Epithelial cell of proximal tubule (primary cell): ENCODE data around the gene CFAP251. TPM values are rescaled to one million over a fixed set of nuclear protein-coding genes. Genes with fewer than 3 reads are reported as not detected.
A peak's percentile ranks its signal among the peaks of the same experiment; 100 is the strongest.

Source experiments
- DNase-seq: peaks from one replicate; pipeline ENCODE4 v3.0.0-alpha.2; 2011; ENCODE audit warnings: low read depth
- H3K4me3 ChIP-seq: 2 replicates; pipeline ENCODE4 v1.5.1; 2011; ENCODE audit warnings: low read depth, mild to moderate bottlenecking, low read length
- total RNA-seq: library from RNA; depleted of rRNA; stranded (reverse); fragments of >200 nt; gene quantifications from 2 replicates; pipeline ENCODE4 v1.2.3, GENCODE V29; 2015
- TF ChIP-seq, protein P1 (sequence below): conservative IDR thresholded peaks from 2 replicates; pipeline ENCODE4 v1.5.1; 2012; ENCODE audit warnings: low read depth, mild to moderate bottlenecking, low read length

CFAP251 gene
- total RNA-seq, 1 donor from 2014 or later, result 4.6 TPM

DNA sequence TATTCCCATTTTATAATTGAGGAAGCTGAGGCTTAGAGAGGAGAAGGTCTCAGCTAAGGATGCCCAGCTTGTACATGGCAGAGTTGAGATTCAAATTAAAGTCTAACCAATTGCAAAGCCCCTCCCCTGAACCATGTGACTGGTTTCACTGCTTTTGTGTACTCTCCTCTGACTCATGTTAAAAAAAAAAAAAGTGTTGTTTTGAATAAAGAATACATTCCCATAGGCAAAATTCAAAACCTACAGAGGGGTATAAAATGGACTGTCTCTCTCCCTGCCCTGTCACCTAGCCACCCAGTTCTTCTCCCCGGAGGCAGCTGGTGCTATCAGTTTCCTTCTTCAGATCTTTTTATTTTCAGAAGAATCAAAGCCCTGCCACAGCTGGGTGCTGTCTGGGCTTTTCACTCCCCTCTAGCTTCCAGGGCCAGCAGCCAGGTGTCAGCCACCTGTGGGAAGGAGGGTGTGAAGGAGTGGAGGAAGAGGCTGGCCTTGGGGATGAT is 24.4 kb upstream of the CFAP251 start:
- TF ChIP-seq, protein P1, sequence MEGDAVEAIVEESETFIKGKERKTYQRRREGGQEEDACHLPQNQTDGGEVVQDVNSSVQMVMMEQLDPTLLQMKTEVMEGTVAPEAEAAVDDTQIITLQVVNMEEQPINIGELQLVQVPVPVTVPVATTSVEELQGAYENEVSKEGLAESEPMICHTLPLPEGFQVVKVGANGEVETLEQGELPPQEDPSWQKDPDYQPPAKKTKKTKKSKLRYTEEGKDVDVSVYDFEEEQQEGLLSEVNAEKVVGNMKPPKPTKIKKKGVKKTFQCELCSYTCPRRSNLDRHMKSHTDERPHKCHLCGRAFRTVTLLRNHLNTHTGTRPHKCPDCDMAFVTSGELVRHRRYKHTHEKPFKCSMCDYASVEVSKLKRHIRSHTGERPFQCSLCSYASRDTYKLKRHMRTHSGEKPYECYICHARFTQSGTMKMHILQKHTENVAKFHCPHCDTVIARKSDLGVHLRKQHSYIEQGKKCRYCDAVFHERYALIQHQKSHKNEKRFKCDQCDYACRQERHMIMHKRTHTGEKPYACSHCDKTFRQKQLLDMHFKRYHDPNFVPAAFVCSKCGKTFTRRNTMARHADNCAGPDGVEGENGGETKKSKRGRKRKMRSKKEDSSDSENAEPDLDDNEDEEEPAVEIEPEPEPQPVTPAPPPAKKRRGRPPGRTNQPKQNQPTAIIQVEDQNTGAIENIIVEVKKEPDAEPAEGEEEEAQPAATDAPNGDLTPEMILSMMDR, result no peak
- no peak overlapping the region for H3K4me3 ChIP-seq
- DNase-seq, result no peak

DNA sequence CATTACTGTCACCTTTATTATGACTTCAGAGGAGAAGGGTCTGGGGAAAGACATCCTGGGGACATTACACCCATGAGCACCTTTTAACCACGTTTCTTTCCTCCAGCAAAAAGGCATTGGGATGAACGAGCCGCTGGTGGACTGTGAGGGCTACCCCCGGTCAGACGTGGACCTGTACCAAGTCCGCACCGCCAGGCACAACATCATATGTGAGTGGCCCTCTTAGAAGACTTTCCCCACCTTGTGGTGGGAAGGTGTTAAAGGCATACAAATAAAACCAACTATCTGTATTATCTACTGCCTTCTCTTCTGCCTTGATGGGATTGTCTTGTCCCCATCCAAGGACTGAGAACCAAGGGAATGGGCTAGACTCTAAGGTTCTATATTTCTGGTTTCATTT is 23.8 kb upstream of the CFAP251 start:
- DNase-seq, result no peak
- H3K4me3 ChIP-seq, result no peak overlapping the region
- TF ChIP-seq, protein P1, result peak; percentile 49

DNA sequence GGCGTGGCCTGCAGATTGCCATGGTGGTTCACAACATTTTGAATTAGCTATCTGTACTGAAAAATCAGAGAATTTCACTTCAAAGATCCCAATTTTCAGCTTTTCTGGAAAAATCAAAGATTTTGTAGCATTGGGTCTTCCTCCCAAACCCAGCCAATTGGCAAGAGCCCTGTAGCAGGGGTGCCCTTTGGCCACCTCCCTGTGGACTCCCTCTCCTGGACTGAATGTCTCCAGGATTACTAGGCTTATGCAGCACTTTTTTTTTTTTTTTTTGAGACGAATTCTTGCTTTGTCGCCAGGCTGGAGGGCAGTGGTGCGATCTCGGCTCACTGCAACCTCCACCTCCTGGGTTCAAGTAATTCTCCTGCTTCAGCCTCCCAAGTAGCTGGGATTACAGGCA is 20.1 kb upstream of the CFAP251 start:
- TF ChIP-seq, protein P1, result no peak
- no peak overlapping the region for H3K4me3 ChIP-seq
- DNase-seq, result no peak

DNA sequence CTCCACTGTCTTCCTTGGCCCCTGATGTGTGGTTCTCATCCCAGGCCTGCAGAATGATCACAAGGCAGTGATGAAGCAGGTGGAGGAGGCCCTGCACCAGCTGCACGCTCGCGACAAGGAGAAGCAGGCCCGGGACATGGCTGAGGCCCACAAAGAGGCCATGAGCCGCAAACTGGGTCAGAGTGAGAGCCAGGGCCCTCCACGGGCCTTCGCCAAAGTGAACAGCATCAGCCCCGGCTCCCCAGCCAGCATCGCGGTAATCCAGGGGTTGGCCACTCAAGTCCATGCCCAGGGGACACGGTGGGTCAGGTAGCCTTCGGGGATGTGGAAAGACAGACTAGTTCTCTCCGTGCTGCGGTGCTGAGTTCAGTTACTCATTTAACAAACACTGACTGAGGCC is 18.8 kb upstream of the CFAP251 start:
- H3K4me3 ChIP-seq, result no peak overlapping the region
- TF ChIP-seq, protein P1, result no peak
- no peak for DNase-seq

DNA sequence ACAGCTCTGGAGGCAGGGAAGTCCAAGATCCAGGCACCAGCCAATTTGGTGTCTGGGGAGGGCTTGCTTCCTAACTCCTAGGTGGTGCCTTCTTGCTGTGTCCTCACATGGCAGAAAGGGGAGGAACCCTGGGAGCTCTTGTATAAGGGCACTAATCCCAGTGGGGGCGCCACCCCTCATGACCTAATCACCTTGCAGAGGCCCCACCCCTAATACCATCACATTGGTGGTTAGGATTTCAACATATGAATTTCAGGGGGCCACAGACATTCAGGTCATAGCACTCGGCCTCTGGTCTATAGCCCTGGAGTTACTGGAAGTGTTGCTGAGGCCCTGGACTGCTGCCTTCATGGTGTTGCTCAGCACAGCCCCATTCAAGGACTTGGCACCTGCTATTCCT is 15.2 kb upstream of the CFAP251 start:
- no peak overlapping the region for H3K4me3 ChIP-seq
- no peak for DNase-seq
- TF ChIP-seq, protein P1, result no peak

DNA sequence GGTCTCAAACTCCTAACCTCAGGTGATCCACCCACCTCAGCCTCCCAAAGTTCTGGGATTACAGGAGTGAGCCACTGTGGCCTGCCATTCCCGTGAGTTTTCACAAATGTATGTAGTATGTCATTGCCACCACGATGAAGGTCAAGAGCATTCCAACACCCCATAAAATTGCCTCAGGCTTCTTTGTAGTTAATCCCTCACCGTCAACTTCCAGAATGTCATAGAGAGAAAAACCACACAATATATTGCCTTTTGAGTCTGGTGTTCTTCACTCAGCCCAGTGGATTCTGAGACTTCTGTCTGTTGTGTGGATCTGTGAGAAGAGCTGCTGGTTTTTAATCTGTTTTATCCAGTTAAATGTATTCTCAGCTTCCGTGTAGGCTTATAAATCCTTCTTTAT is 12.6 kb upstream of the CFAP251 start:
- no peak overlapping the region for H3K4me3 ChIP-seq
- DNase-seq, result no peak
- TF ChIP-seq, protein P1, result no peak

DNA sequence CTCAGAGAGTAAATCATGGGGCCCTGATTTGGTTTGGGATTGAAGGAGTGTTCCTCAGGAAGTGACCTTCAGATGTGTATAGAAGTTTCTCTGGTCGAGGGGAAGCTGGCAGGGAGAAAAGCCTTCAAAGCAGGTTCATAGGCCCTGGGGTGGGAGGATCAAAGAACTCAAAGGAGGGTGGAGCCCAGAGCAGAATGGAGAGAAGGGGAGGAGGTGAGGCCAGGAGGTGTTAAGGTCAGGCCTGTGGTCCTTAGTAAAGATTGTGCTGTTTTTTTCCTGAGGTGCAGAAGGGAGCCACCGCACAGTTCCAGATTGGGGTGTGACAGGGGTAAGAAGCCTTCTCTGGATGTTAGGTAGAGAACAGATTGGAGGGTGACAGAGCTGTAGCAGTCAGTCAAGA is 9.7 kb upstream of the CFAP251 start:
- TF ChIP-seq, protein P1, result no peak
- H3K4me3 ChIP-seq, result no peak overlapping the region
- DNase-seq, result no peak
